DND-41 (cell line): ENCODE results near the gene PTPRZ1.

Source experiments
- ATAC-seq: fragments of 200-7000 bp; cut with Tn5 transposase; 3 replicates; pipeline ENCODE4 v1.9.1; 2021; ENCODE audit warnings: low read depth; ENCODE audit not compliant: insufficient read depth
- DNase-seq: peaks from one replicate; pipeline ENCODE4 v3.0.0-alpha.2; 2020
- H2AFZ ChIP-seq: 2 replicates; pipeline ENCODE4 v1.6.0; 2012; ENCODE audit warnings: low read depth, low read length
- H3K27ac ChIP-seq: 2 replicates; pipeline ENCODE4 v1.5.1; 2012; ENCODE audit warnings: low read length, inconsistent platforms
- H3K27me3 ChIP-seq: fragments of 200-600 bp; sonication (generic); 2 replicates; pipeline ENCODE4 v1.6.0; 2012; ENCODE audit warnings: low read length, mild to moderate bottlenecking, inconsistent platforms; ENCODE audit not compliant: insufficient read depth, poor library complexity
- H3K36me3 ChIP-seq: 2 replicates; pipeline ENCODE4 v1.5.1; 2012; ENCODE audit warnings: low read length, inconsistent platforms; ENCODE audit not compliant: insufficient read depth
- H3K4me1 ChIP-seq: 2 replicates; pipeline ENCODE4 v1.5.1; 2012; ENCODE audit warnings: mild to moderate bottlenecking, low read length; ENCODE audit not compliant: insufficient read depth
- H3K4me2 ChIP-seq: 2 replicates; pipeline ENCODE4 v1.6.0; 2012; ENCODE audit warnings: mild to moderate bottlenecking, moderate library complexity, low read length, inconsistent platforms; ENCODE audit not compliant: insufficient read depth
- H3K4me3 ChIP-seq, 2 experiments: fragments of 200-600 bp in 1 of 2; shearing (Covaris generic) in 1 of 2; 2 replicates each; pipeline ENCODE4 v1.5.1; 2012 to 2016; ENCODE audit warnings: inconsistent platforms in 2 of 2, low read length in 2 of 2, mild to moderate bottlenecking in 2 of 2, low read depth in 1 of 2, moderate library complexity in 1 of 2
- H3K79me2 ChIP-seq: 2 replicates; pipeline ENCODE4 v1.6.0; 2012; ENCODE audit warnings: low read length, inconsistent platforms; ENCODE audit not compliant: insufficient read depth
- H3K9ac ChIP-seq: 2 replicates; pipeline ENCODE4 v1.6.0; 2012; ENCODE audit warnings: low read depth, mild to moderate bottlenecking, inconsistent platforms, low read length, moderate library complexity
- H3K9me3 ChIP-seq: 2 replicates; pipeline ENCODE4 v1.5.1; 2012; ENCODE audit warnings: low read length, moderate library complexity, mild to moderate bottlenecking, inconsistent platforms; ENCODE audit not compliant: insufficient read depth, severe bottlenecking
- H4K20me1 ChIP-seq: 2 replicates; pipeline ENCODE4 v1.6.0; 2012; ENCODE audit warnings: low read length; ENCODE audit not compliant: insufficient read depth
- EZH2 ChIP-seq: IDR thresholded peaks from 3 replicates; pipeline ENCODE4 v1.6.1; 2012; ENCODE audit warnings: borderline replicate concordance, low read depth, mild to moderate bottlenecking, moderate library complexity, low read length, inconsistent platforms; ENCODE audit not compliant: severe bottlenecking
- TF ChIP-seq, protein P1 (sequence below): IDR thresholded peaks from 2 replicates; pipeline ENCODE4 v1.5.1; 2012; ENCODE audit warnings: borderline replicate concordance, low read length, moderate library complexity, mild to moderate bottlenecking; ENCODE audit not compliant: poor library complexity, severe bottlenecking; ENCODE audit errors: extremely low read depth

Gene PTPRZ1

DNA sequence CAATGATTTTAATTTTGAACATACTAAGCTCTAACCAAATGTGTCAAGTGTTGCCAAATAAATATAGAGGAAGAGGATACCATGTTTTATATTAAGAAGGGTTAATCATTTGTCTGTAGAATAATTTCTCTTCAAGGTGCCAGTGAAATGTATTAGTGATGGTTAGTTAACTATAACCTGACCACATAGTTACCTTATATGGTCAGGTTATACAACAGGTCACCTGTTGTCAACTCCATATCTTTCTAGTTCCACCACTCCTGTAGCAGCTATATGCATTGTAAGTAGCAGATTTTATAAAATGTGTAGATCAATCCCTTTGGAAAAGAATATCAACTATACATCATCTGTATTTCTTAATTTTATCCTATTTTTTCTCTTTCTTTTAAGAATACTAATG, 35.1 kb downstream of the PTPRZ1 start:
- Histone ChIP-seq H3K27ac (no peak overlapping the region), H3K27me3 (no peaks in the 10 kb centered on the region), H3K4me3 (no peak overlapping the region), H3K4me1 (no peaks in the 10 kb centered on the region), H3K9me3 (no peaks in the 10 kb centered on the region), H3K9ac (no peak overlapping the region), H3K36me3 (no peaks in the 10 kb centered on the region), H3K79me2 (no peaks in the 10 kb centered on the region), H2AFZ (no peak overlapping the region), H4K20me1 (no peaks in the 10 kb centered on the region), H3K4me2 (no peak overlapping the region)
- ATAC-seq = no peak
- TF ChIP-seq, protein P1, sequence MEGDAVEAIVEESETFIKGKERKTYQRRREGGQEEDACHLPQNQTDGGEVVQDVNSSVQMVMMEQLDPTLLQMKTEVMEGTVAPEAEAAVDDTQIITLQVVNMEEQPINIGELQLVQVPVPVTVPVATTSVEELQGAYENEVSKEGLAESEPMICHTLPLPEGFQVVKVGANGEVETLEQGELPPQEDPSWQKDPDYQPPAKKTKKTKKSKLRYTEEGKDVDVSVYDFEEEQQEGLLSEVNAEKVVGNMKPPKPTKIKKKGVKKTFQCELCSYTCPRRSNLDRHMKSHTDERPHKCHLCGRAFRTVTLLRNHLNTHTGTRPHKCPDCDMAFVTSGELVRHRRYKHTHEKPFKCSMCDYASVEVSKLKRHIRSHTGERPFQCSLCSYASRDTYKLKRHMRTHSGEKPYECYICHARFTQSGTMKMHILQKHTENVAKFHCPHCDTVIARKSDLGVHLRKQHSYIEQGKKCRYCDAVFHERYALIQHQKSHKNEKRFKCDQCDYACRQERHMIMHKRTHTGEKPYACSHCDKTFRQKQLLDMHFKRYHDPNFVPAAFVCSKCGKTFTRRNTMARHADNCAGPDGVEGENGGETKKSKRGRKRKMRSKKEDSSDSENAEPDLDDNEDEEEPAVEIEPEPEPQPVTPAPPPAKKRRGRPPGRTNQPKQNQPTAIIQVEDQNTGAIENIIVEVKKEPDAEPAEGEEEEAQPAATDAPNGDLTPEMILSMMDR = no peak
- TF ChIP-seq EZH2 = no peak
- DNase-seq = no peak

DNA sequence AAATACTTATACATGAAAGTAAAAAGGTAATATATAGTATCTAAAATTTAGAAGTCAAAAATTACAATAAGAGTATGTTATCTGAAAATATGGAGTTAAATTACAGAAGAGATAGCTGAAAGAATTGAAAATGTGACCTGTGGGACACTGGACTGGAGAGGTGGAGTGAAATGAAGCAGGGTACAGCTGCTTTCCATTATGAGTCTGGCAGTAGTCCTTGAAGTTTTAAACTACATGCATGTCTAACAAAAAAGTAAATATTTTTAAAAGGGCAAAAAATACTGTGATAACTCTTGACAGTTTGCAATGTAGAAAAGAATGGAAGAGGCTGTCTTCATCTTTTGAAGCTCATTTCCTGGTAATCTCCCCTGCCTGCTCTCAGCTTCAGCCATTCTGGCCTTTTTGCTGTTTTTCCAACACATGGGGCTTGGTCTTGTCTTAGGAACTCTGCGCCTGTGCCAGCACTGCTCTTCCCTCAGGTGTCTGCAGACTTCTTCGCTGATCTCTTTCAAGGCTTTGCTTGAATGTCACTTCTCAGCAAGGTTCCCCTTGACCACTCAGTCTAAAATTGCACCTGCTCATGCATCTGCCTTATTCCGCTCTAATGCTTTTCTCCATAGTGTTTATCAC, 36.9 kb downstream of the PTPRZ1 start:
- no peak for ATAC-seq

DNA sequence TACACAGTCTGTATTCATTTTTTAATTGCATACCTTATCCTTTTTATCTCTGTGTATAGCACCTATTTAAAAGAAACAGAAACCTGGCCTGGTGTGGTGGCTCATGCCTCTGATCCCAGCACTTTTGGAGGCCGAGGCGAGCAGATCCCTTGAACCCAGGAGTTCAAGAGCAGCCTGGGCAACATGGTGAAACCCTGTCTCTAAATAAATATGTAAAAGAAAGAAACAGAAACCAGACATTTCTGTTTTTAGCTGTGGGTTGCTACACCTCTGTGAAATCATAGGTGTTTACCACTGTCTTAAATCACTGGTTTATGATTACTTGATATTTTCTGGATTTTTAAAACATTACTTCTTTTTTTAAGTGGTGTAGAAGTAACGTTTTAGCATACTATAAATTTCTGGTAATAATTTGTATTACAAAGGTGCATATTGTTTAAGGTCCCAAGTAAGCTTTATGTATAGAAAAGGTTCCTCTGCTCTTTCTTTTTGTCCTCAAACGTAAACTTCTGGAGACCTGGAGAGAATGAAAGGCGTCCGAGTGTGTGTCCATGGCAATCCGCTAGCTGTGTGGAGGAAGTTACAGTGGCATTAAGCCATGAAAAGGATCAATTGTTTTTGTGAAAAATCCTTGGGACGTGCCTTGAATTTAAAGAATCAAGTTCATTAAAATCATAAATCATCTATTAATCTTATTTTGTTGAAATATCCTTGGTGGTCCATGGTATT, 41.1 kb downstream of the PTPRZ1 start:
- no peaks in the 10 kb centered on the region for H4K20me1 ChIP-seq
- no peaks in the 10 kb centered on the region for H3K9me3 ChIP-seq
- H3K4me1 ChIP-seq = no peaks in the 10 kb centered on the region
- H3K27me3 ChIP-seq = no peaks in the 10 kb centered on the region
- no peak for DNase-seq
- H3K27ac ChIP-seq = no peak overlapping the region
- TF ChIP-seq EZH2 = no peak
- TF ChIP-seq, protein P1 = no peak
- no peak overlapping the region for H3K9ac ChIP-seq
- H3K36me3 ChIP-seq = no peaks in the 10 kb centered on the region
- no peak for ATAC-seq
- H3K79me2 ChIP-seq = no peaks in the 10 kb centered on the region
- no peak overlapping the region for H3K4me2 ChIP-seq
- H3K4me3 ChIP-seq = no peak overlapping the region
- no peak overlapping the region for H2AFZ ChIP-seq

More for the DNA sequence above, 36.9 kb downstream of the PTPRZ1 start:
- Histone ChIP-seq H3K9ac (no peak overlapping the region), H3K79me2 (no peaks in the 10 kb centered on the region), H3K4me3 (no peak overlapping the region), H3K9me3 (no peaks in the 10 kb centered on the region), H3K27me3 (no peaks in the 10 kb centered on the region), H3K4me1 (no peaks in the 10 kb centered on the region), H3K27ac (no peak overlapping the region), H4K20me1 (no peaks in the 10 kb centered on the region), H3K36me3 (no peaks in the 10 kb centered on the region), H3K4me2 (no peak overlapping the region), H2AFZ (no peak overlapping the region)
- no peak for DNase-seq
- TF ChIP-seq, protein P1 = no peak
